H54 (cell line): Measurements from ENCODE around the gene CCDC60.

Experiments
- DNase-seq: peaks from one replicate; pipeline ENCODE4 v3.0.0; 2011; ENCODE audit warnings: low spot score, mixed read lengths; ENCODE audit not compliant: insufficient read length
- FAIRE-seq: peaks from 3 replicates; lab custom pipeline; 2011; peaks lifted over from hg19 to GRCh38; lab: Jason Lieb, UNC
- POLR2A ChIP-seq: IDR thresholded peaks from 2 replicates; pipeline ENCODE4 v1.6.1; 2011; ENCODE audit warnings: low read depth, mild to moderate bottlenecking, low read length

Gene CCDC60

DNA sequence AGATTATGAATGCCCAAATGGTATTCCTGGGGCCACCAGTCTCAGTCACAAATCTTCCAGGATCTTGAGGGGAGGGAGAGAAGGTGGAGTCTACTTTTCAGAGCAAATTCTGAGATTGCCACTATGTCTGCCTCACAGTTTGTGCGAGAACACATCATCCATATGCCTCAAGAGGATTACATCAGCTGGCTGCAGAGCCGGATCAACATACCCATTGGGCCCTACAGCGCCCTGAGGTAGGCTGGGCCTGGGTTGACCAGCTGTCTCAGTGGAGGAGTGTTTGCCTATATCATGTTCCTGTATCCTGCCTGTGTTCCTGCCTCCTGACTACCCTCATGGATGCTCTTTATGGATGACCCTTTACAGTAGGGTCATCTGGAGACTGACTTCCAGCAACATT, 205.9 kb downstream of the CCDC60 start:
- TF ChIP-seq POLR2A: no peak
- no peak for FAIRE-seq

DNA sequence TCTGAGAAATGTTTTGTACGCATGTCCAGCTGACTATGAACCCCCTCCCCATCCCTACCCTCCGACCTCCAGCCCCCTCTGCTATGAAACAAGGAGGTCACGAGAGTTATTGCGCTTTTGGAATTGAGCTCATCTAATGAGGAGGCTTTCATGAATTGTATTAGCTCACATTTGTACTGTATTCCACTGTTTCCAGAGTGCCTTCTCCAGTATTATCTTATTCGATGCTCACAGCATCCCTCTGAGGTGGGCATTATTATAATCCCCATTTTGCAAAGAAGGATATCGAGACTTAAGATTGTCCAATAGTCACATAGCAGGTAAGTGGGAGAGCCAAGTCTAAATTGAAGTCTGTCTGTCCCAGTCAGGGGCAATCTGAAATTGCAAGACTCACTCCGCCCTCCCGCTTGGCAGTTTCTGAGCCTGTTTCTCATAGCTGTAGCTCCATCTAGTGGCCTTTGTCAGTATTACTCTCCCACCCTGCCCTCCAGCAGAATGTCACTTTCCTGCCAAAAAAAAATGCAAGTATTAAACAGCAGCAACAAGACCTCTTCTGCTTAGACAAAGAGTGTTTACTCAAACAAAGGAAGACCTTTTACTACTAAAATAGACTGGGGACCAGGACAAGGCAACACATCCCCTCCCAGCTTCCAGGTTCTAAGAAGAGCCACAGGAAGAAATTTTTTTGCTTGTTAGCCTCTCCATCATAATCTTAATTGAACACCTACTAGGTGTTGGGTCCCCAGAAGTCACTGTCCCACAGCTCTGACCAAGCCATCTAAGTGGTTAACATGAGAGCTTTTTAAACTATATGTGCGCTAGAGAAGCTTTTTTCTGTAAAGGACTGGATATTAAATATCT, 210.5 kb downstream of the CCDC60 start:
- DNase-seq (peak; percentile 31), FAIRE-seq (peak; percentile 85)
- TF ChIP-seq POLR2A: no peak

More for the DNA sequence above, 205.9 kb downstream of the CCDC60 start:
- no peak for DNase-seq

DNA sequence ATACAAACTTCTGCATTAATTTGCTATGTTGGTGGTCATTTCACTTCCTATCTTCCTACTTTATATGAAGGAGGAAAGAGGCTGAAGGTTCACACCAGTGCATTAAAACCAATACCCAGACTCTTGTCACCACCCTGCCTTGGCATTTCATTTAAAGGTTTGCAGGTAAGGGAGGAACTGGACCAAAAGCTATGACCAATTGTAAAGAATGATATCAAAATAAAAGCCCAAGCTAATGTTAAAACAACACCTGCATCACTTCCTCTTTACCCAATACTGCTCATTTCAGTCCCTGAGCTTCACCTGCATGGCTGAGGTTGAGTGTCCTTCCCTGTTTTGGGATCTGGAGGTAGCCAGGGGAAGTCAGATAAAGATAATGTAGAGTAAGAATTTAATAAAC, 211.8 kb downstream of the CCDC60 start:
- TF ChIP-seq POLR2A: no peak
- FAIRE-seq: no peak

DNA sequence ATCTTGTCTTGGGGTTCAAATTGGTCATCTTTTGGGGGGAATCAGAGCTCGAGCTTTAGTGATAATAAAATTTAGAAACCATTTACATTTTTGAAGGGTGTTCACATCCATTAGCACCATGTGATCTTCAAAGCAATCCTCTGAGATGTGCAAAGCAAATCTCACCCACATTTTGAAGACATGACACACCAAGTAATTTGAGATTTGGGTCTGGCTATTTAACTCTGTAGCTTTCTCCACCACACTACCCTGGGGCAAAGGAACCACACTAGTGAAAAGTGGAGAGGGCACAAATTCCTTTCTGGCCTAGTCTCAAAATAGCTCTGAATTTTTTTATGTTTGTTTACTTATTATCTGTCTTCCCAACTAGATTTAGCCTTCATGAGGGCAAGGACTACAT, 212.5 kb downstream of the CCDC60 start:
- FAIRE-seq (no peak), DNase-seq (no peak)
- no peak for TF ChIP-seq POLR2A

More for the DNA sequence above, 211.8 kb downstream of the CCDC60 start:
- no peak for DNase-seq

DNA sequence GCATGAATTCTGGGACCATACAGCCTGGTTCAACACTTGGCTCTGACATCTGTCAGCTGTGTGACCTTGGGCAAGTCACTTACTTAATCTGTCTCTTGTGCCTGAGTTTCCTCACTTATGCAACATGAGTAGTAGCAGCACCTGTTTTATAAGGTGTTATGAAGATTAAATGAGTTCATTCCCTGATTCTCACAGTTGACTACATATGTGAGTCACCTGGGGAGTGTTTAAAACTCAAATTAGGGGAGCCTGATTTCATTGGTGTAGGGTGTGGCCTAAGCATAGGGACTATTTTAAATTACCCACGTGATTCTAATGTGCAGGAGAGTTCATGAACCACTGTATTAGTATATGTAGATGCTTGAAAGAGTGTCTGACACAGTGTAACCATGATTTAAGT, 222.3 kb downstream of the CCDC60 start:
- TF ChIP-seq POLR2A: no peak
- DNase-seq (no peak), FAIRE-seq (no peak)

DNA sequence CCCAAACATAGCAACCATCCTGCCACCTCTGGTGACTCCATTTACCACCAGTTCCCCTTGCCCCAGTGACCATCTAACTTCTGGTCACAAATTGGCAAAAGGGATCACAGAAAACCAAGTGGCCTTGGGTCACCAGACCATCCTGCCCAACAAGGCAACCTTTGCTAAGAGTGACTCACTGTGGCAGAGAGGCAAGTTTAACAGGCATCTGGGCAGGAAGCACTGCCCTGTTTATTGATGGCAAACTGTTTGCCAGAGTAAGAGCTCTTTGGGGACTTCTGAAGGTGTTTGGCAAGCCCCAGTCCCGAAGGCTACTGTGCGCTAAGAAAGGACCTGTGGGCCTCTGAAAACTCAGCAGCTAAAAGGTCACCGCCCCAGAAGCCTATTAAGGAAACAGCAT, 230.9 kb downstream of the CCDC60 start:
- TF ChIP-seq POLR2A: no peak
- no peak for DNase-seq
- no peak for FAIRE-seq

DNA sequence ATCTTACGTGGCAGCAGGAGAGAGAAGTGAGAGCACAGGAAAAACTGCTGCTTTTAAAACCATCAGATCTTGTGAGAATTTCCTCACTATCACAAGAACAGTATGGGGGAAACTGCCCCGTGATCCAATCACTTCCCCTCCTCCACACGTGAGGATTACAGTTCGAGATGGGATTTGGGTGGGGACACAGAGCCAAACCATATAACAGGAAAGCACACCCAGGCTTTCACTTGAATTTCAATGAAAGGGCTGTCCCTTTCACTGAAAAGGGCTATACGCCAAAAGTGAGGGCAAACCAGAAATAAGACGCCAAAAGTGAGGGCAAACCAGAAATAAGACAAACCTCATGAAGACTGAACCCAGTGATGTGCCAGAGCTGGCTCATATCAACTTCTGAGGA, 236.2 kb downstream of the CCDC60 start:
- TF ChIP-seq POLR2A: no peak
- no peak for DNase-seq
- FAIRE-seq: no peak

DNA sequence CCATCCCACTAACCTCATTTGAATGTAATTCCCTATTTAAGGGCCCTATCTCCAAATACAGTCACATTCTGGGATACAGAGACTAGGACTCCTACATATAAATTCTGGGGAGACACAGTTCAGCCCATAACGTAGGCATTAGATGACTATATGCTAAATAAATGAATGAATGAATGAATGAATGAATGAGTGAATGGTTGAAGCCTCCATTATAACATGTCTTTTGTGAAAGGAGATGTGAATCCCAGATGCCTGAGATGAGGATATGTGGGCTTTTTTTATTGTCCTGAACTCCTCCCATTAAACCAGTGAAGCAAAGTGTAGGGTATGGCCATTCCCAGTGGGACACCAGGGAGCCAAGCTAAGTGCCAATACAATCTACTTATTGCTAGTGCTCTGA, 238.6 kb downstream of the CCDC60 start:
- no peak for FAIRE-seq
- DNase-seq: no peak
- TF ChIP-seq POLR2A: no peak

DNA sequence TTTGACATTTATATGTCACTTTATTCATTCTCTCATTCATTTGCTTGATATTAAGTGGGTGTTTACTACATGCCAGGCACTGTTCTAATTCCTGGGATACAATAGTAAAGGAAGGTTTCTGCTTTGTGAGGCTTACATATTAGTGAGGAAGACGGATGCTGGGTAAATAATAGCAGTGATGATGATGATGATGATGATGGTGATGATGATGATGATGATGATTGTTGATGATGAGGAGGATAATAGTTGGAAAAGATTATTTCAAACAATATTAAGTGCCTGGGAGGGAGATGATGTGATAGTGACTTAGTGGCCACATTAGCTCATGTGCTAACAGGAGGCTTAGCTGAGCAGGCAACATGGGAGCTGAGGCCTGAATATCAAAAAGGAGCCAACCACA, 239.7 kb downstream of the CCDC60 start:
- TF ChIP-seq POLR2A: no peak
- FAIRE-seq: no peak

DNA sequence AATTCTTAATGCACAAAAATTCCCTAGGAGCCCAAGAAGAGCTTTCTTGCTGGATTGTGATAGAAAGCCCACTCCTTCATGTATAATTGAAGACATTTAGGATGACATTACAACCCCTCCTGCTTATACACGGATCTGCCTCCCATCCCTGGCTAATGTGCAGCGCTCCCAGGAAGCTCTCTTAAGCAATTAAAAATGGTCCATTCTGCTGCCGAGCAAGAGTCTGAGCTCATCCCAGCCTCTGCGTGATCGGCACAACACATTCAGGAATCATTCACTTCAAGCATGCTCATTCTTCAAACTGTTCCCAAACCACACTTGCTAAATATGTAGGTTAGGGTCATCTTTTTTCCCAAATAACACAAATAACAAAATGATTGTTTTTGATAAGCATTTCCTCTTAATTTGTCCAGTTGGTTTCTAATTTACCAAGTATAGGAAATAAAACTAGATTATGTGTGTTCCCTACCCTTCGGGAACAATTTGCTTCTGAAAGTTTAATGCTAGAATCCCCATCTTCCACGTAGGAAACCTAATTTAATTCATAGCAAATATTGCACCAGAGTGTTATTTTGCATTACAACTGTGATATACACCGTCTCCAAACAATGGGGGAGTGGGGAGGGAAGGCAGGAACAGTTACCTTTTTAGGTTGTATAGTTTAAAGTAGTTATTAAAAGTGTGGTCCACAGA, 241.7 kb downstream of the CCDC60 start:
- FAIRE-seq: no peak
- TF ChIP-seq POLR2A: no peak
- no peak for DNase-seq

More for the DNA sequence above, 239.7 kb downstream of the CCDC60 start:
- no peak for DNase-seq

DNA sequence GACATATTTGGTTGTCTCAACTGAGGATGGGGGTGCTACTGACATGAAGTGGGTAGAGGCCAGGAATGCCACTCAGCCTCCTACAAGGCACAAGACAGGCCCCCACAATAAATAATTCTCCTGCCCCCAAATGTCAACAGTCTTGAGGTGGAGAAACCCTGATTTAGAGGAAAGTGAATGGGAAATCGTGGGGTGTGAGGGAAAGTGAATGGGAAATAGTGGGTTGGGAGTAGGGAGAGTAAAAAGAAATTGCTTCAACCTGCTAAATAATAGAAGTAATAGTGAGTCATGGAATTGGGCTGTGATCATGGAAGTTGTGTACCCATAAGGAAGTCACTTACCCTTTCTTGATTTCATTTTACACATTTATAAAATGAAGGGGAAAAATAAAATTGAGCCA, 242.4 kb downstream of the CCDC60 start:
- TF ChIP-seq POLR2A: no peak
- DNase-seq: no peak
- FAIRE-seq: no peak

DNA sequence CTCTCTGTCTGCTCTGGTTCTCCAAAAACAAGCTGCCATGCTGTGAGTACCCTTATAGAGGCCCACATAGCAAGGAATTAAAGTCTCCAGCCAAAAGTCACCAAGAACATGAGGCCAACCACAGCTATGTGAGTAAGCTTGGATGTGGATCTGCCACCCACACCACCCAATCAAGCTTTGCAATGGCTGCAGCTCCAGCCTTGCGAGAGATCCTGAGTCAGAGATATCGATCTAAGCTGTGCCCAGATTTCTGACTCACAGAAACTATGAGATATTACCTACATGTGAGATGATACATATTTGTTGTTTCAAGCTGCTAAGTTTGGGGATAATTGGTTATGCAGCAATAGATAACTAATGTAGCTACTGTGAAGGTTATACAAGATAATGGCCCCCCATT, 243.6 kb downstream of the CCDC60 start:
- TF ChIP-seq POLR2A: no peak
- peak; percentile 6 for FAIRE-seq
- no peak for DNase-seq

DNA sequence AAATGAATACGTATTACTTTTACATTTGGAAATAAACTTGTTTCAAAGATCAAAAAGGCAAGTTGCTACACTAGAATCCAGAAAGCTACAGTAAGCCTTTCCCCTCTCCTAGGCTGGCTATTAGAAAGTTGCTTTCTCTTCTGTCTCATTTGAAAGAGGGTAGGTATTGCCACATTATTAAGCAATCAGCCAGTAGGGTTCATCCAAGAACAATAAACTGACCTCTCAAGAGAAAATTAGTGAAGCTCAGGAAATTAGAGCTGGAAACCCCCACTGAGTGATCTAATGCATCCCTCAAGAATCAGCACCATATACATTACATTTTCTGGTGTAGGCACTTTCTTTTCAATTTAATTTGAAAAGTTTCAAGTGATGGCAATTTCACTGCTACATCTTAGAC, 254.6 kb downstream of the CCDC60 start:
- DNase-seq: no peak
- no peak for TF ChIP-seq POLR2A
- FAIRE-seq: no peak

DNA sequence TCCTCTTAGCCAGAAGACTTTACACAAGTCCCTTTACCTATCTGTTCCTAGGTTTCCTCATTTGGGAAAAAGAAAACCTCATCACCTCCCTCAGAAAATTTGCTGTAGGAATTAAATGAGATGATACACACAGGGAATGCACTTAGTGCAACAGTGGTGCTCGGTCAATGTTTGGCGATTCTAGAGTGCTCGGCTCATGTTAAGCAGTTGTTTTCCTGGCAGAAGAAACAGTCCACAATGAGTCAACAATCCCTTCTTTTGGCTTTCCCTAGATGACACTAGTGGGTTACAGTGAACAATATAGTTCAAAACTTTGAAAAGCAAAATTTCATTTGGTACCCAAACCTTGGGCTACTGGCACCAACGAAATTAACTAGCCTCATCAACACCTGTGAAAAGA, 255.1 kb downstream of the CCDC60 start:
- no peak for FAIRE-seq
- no peak for TF ChIP-seq POLR2A
- no peak for DNase-seq
